GM12873 (cell line): ENCODE results near the gene MIPOL1.

Experiments
- TF ChIP-seq, protein P1 (sequence below): IDR thresholded peaks from 2 replicates; pipeline ENCODE4 v1.5.1; 2012; ENCODE audit warnings: low read depth, mild to moderate bottlenecking, moderate library complexity, low read length, control low read depth; ENCODE audit not compliant: insufficient read depth; ENCODE audit errors: missing control alignments

Gene MIPOL1

GRCh38 chr14:37203423-37203822 is 5.7 kb downstream of the MIPOL1 start:
- TF ChIP-seq, protein P1, sequence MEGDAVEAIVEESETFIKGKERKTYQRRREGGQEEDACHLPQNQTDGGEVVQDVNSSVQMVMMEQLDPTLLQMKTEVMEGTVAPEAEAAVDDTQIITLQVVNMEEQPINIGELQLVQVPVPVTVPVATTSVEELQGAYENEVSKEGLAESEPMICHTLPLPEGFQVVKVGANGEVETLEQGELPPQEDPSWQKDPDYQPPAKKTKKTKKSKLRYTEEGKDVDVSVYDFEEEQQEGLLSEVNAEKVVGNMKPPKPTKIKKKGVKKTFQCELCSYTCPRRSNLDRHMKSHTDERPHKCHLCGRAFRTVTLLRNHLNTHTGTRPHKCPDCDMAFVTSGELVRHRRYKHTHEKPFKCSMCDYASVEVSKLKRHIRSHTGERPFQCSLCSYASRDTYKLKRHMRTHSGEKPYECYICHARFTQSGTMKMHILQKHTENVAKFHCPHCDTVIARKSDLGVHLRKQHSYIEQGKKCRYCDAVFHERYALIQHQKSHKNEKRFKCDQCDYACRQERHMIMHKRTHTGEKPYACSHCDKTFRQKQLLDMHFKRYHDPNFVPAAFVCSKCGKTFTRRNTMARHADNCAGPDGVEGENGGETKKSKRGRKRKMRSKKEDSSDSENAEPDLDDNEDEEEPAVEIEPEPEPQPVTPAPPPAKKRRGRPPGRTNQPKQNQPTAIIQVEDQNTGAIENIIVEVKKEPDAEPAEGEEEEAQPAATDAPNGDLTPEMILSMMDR: no peak

- TF ChIP-seq, protein P1: no peak
Observed at GRCh38 chr14:37210448-37210847, 12.7 kb downstream of the MIPOL1 start.

DNA sequence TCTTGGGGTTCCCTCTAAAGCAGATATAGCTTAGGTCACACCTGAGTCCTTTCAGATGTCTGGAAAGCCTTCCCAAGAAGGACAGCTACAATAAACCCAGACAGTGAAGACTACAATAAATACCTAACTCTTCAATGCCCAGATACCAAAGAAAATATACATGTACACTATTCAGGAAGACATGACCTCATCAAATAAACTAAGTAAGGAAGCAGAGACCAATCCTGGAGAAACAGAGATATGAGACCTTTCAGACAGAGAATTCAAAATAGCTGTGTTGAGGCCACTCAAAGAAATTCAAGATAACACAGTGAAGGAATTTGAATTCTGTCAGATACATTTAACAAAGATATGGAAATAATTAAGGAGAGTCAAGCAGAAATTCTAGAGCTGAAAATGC is 15.3 kb downstream of the MIPOL1 start:
- TF ChIP-seq, protein P1: no peak

- TF ChIP-seq, protein P1: no peak
Observed at GRCh38 chr14:37215345-37215744, 17.6 kb downstream of the MIPOL1 start.

DNA sequence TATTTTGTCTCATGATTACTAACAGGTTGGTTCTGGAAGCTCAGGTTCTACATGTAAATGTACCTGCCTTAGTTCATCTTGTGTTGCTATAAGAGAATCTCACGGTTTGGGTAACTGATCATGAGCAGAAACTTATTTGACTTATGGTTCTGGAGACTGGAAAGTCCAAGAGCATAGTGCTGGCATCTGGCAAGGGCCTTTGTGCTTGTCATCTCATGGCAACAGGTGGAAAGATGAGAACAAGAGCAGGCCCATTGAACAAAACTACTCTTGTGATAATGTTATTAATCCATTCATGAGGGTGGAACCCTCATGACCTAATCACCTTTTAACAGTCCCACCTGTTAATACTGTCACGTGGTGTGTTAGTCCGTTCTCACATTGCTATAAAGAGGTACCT is 23.3 kb downstream of the MIPOL1 start:
- TF ChIP-seq, protein P1: no peak

DNA sequence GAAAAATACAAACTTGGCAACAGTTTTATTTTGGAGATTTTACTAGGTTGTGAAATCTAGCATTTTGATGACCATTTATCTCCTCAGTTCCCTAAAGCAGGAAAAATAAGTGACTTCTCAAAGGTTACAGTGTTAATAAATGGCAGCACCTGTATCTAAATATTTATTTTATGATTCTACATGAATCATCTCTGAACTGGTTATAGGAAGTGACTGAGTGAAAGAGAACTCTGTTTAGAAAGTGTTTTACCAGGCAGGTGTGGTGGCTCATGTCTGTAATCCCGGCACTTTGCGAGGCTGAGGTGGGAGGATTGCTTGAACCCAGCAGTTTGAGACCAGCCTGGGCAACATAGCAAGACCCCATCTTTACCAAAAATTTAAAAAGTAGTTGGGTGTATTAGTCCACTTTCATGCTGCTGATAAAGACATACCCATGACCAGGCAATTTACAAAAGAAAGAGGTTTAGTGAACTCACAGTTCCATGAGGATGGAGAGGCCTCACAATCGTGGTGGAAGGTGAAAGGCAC is 26.3 kb downstream of the MIPOL1 start:
- TF ChIP-seq, protein P1: no peak

- TF ChIP-seq, protein P1: peak; percentile 62
Observed at GRCh38 chr14:37230551-37231194, 32.9 kb downstream of the MIPOL1 start.
